ENCODE results near the gene PANK2. TPM values are rescaled to one million over a fixed set of nuclear protein-coding genes. Genes with fewer than 3 reads are reported as not detected.

PANK2 gene
- total and polyA plus RNA-seq, 10 of the 15 experiments (the other 5 are each of a cell fraction or from before 2014, with no cell fraction given): 13.2 to 43.4 (median 33.3) TPM

DNA sequence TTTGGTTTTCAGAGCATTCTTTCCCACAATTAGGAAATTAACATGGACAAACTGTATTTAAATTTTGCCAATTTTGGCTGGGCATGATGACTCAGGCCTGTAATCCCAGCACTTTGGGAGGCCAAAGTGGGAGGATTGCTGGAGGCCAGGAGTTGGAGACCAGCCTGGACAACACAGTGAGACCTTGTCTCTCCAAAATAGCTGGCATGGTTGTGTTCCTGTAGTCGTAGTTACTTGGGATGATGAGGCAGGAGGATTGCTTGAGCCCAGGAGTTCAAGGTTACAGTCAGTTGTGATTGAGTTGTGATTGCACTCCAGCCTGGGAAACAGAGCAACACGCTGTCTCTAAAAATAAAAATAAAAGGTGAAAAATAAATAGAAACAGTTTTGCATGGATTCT, 15.0 kb downstream of the PANK2 start:
- TF ChIP-seq ASH2L (IDR thresholded peaks at IDR 0.05; ENCODE audit: borderline replicate concordance, low read depth) (no peak), FOS (IDR thresholded peaks at IDR 0.05; ENCODE audit: borderline replicate concordance, extremely low read depth, insufficient read length) (no peak)
- ChIA-PET RAD21 (ENCODE audit: unreplicated experiment) (no interaction called here), POLR2A (interaction anchor here (0.6 kb wide), 1 partner anchor 9 kb away, joined by 5 read pairs; no protein-coding TSS in a partner anchor), SMC1A (ENCODE audit: uncharacterized antibody, unreplicated experiment) (no interaction called here), CTCF (interaction anchor here (0.7 kb wide), 1 partner anchor 13 kb away, joined by 4 read pairs; no protein-coding TSS in a partner anchor)
- no peak overlapping the region for H3K4me3 ChIP-seq
- no peak overlapping the region; the same call in 1 of the 2 replicates for H3K4me2 ChIP-seq (ENCODE audit: control insufficient read depth, insufficient read depth)
- H3K9ac ChIP-seq (ENCODE audit: control insufficient read depth, insufficient read depth, low read length): no peak overlapping the region
- in situ Hi-C loops (cut with MboI) (no loop called here), intact Hi-C loops (cut with micrococcal nuclease; ENCODE audit: unreplicated experiment) (no loop called here)
- H3K4me1 ChIP-seq (ENCODE audit: control insufficient read depth, insufficient read depth, low read length): peaks cover 45% of the 10 kb centered on the region
- H3K36me3 ChIP-seq (ENCODE audit: control insufficient read depth in 2 of 2, insufficient read depth in 2 of 2, low read length in 1 of 2): peaks cover 6 to 12% of the 10 kb centered on the region in 2 experiments; a peak in 3 of 4 replicates
- no peaks in the 10 kb centered on the region for H3K27me3 ChIP-seq (replicated peaks in 1 of 2; ENCODE audit: control insufficient read depth in 2 of 2, insufficient read depth in 2 of 2, low read length in 1 of 2)
- H4K20me1 ChIP-seq (ENCODE audit: control insufficient read depth, insufficient read depth): peaks cover 4% of the 10 kb centered on the region
- ATAC-seq: no peak
- no peak overlapping the region for H3K27ac ChIP-seq (ENCODE audit: control insufficient read depth, insufficient read depth)
- WGBS (ENCODE audit: insufficient coverage, insufficient replicate concordance, low lambda C conversion rate, missing lambda C conversion rate): 19% methylated on average over 2 of the region's 2 CpGs
- H3K79me2 ChIP-seq (ENCODE audit: control insufficient read depth, insufficient read depth, low read length): peaks cover 87% of the 10 kb centered on the region
- no TSS peak for BruUV-seq (replicated peaks)
- H2AFZ ChIP-seq (ENCODE audit: control insufficient read depth, low read depth, low read length): no peak overlapping the region
- no peak for DNase-seq (ENCODE audit: low read depth, low spot score)
- FAIRE-seq: no peak
- no peaks in the 10 kb centered on the region for H3K9me3 ChIP-seq (replicated peaks; ENCODE audit: control insufficient read depth, insufficient read depth, low read length)

- 89% methylated on average over 5 of the region's 5 CpGs for WGBS (ENCODE audit: insufficient coverage, insufficient replicate concordance, low lambda C conversion rate, missing lambda C conversion rate)
- no peak overlapping the region for H3K9ac ChIP-seq (ENCODE audit: control insufficient read depth, insufficient read depth, low read length)
- H3K4me1 ChIP-seq (ENCODE audit: control insufficient read depth, insufficient read depth, low read length): peaks cover 49% of the 10 kb centered on the region
- RAD21 ChIA-PET (ENCODE audit: unreplicated experiment): interaction anchor here (2.5 to 4.0 kb wide), 2 partner anchors 12 to 17 kb away, joined by 9 to 41 read pairs; no protein-coding TSS in a partner anchor
- peak overlapping the region; percentile 2; the same call in 1 of the 2 replicates for H3K4me2 ChIP-seq (ENCODE audit: control insufficient read depth, insufficient read depth)
- no peaks in the 10 kb centered on the region for H3K9me3 ChIP-seq (replicated peaks; ENCODE audit: control insufficient read depth, insufficient read depth, low read length)
- TF ChIP-seq WRNIP1 (IDR thresholded peaks at IDR 0.05; ENCODE audit: borderline replicate concordance, low read depth, low read length): 0 out of 2 replicates have a peak, but pooled peaks have one; percentile 56
- no peak for TF ChIP-seq RELA (IDR thresholded peaks at IDR 0.05; ENCODE audit: borderline replicate concordance, partially characterized antibody)
- no peak for TF ChIP-seq POLR2AphosphoS5 (IDR thresholded peaks at IDR 0.05; ENCODE audit: low read length)
- no peak for TF ChIP-seq RBBP5 (conservative IDR thresholded peaks at IDR 0.05)
- CTCF ChIA-PET: interaction anchor here (0.6 to 0.7 kb wide), 2 partner anchors 13 to 148 kb away, joined by 3 to 4 read pairs; no protein-coding TSS in a partner anchor
- H3K27ac ChIP-seq (ENCODE audit: control insufficient read depth, insufficient read depth): no peak overlapping the region
- BruUV-seq (replicated peaks): TSS peak; percentile 18
- ATAC-seq: no peak
- no peak overlapping the region for H3K4me3 ChIP-seq
- H2AFZ ChIP-seq (ENCODE audit: control insufficient read depth, low read depth, low read length): no peak overlapping the region
- in situ Hi-C loops (cut with MboI): no loop called here
- no peaks in the 10 kb centered on the region for H3K27me3 ChIP-seq (replicated peaks in 1 of 2; ENCODE audit: control insufficient read depth in 2 of 2, insufficient read depth in 2 of 2, low read length in 1 of 2)
- peaks cover 8 to 14% of the 10 kb centered on the region in 2 experiments; a peak in 3 of 4 replicates for H3K36me3 ChIP-seq (ENCODE audit: control insufficient read depth in 2 of 2, insufficient read depth in 2 of 2, low read length in 1 of 2)
- FAIRE-seq: no peak
- peaks cover 88% of the 10 kb centered on the region for H3K79me2 ChIP-seq (ENCODE audit: control insufficient read depth, insufficient read depth, low read length)
- H4K20me1 ChIP-seq (ENCODE audit: control insufficient read depth, insufficient read depth): peaks cover 3% of the 10 kb centered on the region
- no peak for DNase-seq (ENCODE audit: low read depth, low spot score)
- POLR2A ChIA-PET: interaction anchor here (0.7 to 3.7 kb wide), 3 partner anchors 12 to 118 kb away, joined by 4 to 68 read pairs (median 9); partner anchors contain the start of gene CENPB
- SMC1A ChIA-PET (ENCODE audit: uncharacterized antibody, unreplicated experiment): no interaction called here
- intact Hi-C loops (cut with micrococcal nuclease; ENCODE audit: unreplicated experiment): loop anchor here (5.0 kb wide), 1 partner anchor 108 kb away; the partner anchor contains the start of gene CDC25B
These were observed 15.7 kb downstream of the PANK2 start for GRCh38 chr20:3904857-3905256.

Measured in GM12878 (cell line).